Measurements from ENCODE around the gene LIN7C.
"Not testable (repeated sequence)": the region's sequence is repeated elsewhere in the genome, so short reads cannot be mapped to it uniquely, and the experiment has no call there.

LIN7C gene

GRCh38 chr11:27524155-27524554 is 17.6 kb upstream of the LIN7C start:
- Mint-ChIP-seq H3K27ac (no peak overlapping the region), H3K36me3 (ENCODE audit: low read depth) (no peaks in the 10 kb centered on the region), H3K4me1 (ENCODE audit: low read depth) (no peaks in the 10 kb centered on the region), H3K27me3 (no peaks in the 10 kb centered on the region), H3K4me3 (no peak overlapping the region), H3K9me3 (no peaks in the 10 kb centered on the region)
- intact Hi-C loops (cut with micrococcal nuclease) = no loop called here

GRCh38 chr11:27520226-27520625 is 13.7 kb upstream of the LIN7C start:
- no peaks in the 10 kb centered on the region for H3K4me1 Mint-ChIP-seq (ENCODE audit: low read depth)
- intact Hi-C loops (cut with micrococcal nuclease) = no loop called here

GRCh38 chr11:27518518-27518917 is 11.9 kb upstream of the LIN7C start:
- Mint-ChIP-seq H3K27ac (no peak overlapping the region), H3K27me3 (peaks cover 3% of the 10 kb centered on the region), H3K9me3 (no peaks in the 10 kb centered on the region), H3K4me3 (no peak overlapping the region), H3K4me1 (ENCODE audit: low read depth) (no peaks in the 10 kb centered on the region), H3K36me3 (ENCODE audit: low read depth) (no peaks in the 10 kb centered on the region)
- intact Hi-C loops (cut with micrococcal nuclease) = no loop called here

More at GRCh38 chr11:27520226-27520625, 13.7 kb upstream of the LIN7C start:
- Mint-ChIP-seq H3K9me3 (no peaks in the 10 kb centered on the region), H3K27ac (no peak overlapping the region), H3K27me3 (peaks cover 3% of the 10 kb centered on the region), H3K4me3 (no peak overlapping the region), H3K36me3 (ENCODE audit: low read depth) (no peaks in the 10 kb centered on the region)

- H3K27me3 Mint-ChIP-seq; H3K9me3 Mint-ChIP-seq; H3K27ac Mint-ChIP-seq; H3K4me1 Mint-ChIP-seq (ENCODE audit: low read depth); H3K4me3 Mint-ChIP-seq; H3K36me3 Mint-ChIP-seq (ENCODE audit: low read depth); intact Hi-C loops (cut with micrococcal nuclease): not testable (repeated sequence)
Observed at GRCh38 chr11:27517490-27517889, 10.9 kb upstream of the LIN7C start.

GRCh38 chr11:27514558-27514957 is 8.0 kb upstream of the LIN7C start:
- peaks cover 3% of the 10 kb centered on the region for H3K27me3 Mint-ChIP-seq
- H3K4me3 Mint-ChIP-seq = no peak overlapping the region
- peaks cover 5% of the 10 kb centered on the region for H3K4me1 Mint-ChIP-seq (ENCODE audit: low read depth)
- intact Hi-C loops (cut with micrococcal nuclease) = no loop called here
- H3K27ac Mint-ChIP-seq = no peak overlapping the region
- H3K36me3 Mint-ChIP-seq (ENCODE audit: low read depth) = no peaks in the 10 kb centered on the region
- H3K9me3 Mint-ChIP-seq = no peaks in the 10 kb centered on the region

- intact Hi-C loops (cut with micrococcal nuclease) = no loop called here
- Mint-ChIP-seq H3K9me3 (no peaks in the 10 kb centered on the region), H3K27me3 (peaks cover 3% of the 10 kb centered on the region), H3K4me3 (no peak overlapping the region), H3K4me1 (ENCODE audit: low read depth) (peaks cover 9% of the 10 kb centered on the region), H3K27ac (no peak overlapping the region), H3K36me3 (ENCODE audit: low read depth) (no peaks in the 10 kb centered on the region)
Observed at GRCh38 chr11:27514076-27514475, 7.5 kb upstream of the LIN7C start.

GRCh38 chr11:27513389-27513788 is 6.8 kb upstream of the LIN7C start:
- intact Hi-C loops (cut with micrococcal nuclease) = no loop called here
- H3K27ac Mint-ChIP-seq = no peak overlapping the region
- H3K4me3 Mint-ChIP-seq = no peak overlapping the region
- H3K27me3 Mint-ChIP-seq = peaks cover 3% of the 10 kb centered on the region
- no peaks in the 10 kb centered on the region for H3K9me3 Mint-ChIP-seq
- H3K4me1 Mint-ChIP-seq (ENCODE audit: low read depth) = peaks cover 16% of the 10 kb centered on the region
- H3K36me3 Mint-ChIP-seq (ENCODE audit: low read depth) = no peaks in the 10 kb centered on the region

- peaks cover 27% of the 10 kb centered on the region for H3K4me1 Mint-ChIP-seq (ENCODE audit: low read depth)
- H3K9me3 Mint-ChIP-seq = no peaks in the 10 kb centered on the region
- no peaks in the 10 kb centered on the region for H3K27me3 Mint-ChIP-seq
- intact Hi-C loops (cut with micrococcal nuclease) = no loop called here
- no peak overlapping the region for H3K27ac Mint-ChIP-seq
- no peak overlapping the region for H3K4me3 Mint-ChIP-seq
- H3K36me3 Mint-ChIP-seq (ENCODE audit: low read depth) = no peaks in the 10 kb centered on the region
Observed at GRCh38 chr11:27512238-27512637, 5.7 kb upstream of the LIN7C start.

GRCh38 chr11:27509908-27510307 is 3.3 kb upstream of the LIN7C start:
- Mint-ChIP-seq H3K36me3 (ENCODE audit: low read depth) (peaks cover 13% of the 10 kb centered on the region), H3K4me1 (ENCODE audit: low read depth) (peaks cover 32% of the 10 kb centered on the region), H3K4me3 (no peak overlapping the region), H3K9me3 (no peaks in the 10 kb centered on the region), H3K27me3 (no peaks in the 10 kb centered on the region), H3K27ac (no peak overlapping the region)
- intact Hi-C loops (cut with micrococcal nuclease) = no loop called here

GRCh38 chr11:27507557-27508322 is 1.2 kb upstream of the LIN7C start:
- Mint-ChIP-seq H3K27me3 (no peaks in the 10 kb centered on the region), H3K4me3 (peak overlapping the region; percentile 15), H3K27ac (peak overlapping the region; percentile 97), H3K9me3 (no peaks in the 10 kb centered on the region), H3K36me3 (ENCODE audit: low read depth) (peaks cover 18% of the 10 kb centered on the region), H3K4me1 (ENCODE audit: low read depth) (peaks cover 38% of the 10 kb centered on the region)
- intact Hi-C loops (cut with micrococcal nuclease) = loop anchor here (2.0 kb wide), 2 partner anchors 35 to 145 kb away; partner anchors contain the start of genes CCDC34 and LGR4

- H3K36me3 Mint-ChIP-seq (ENCODE audit: low read depth) = peaks cover 27% of the 10 kb centered on the region
- no peaks in the 10 kb centered on the region for H3K9me3 Mint-ChIP-seq
- H3K27ac Mint-ChIP-seq = peak overlapping the region; percentile 97
- H3K4me3 Mint-ChIP-seq = peak overlapping the region; percentile 98
- intact Hi-C loops (cut with micrococcal nuclease) = loop anchor here (2.0 kb wide), 2 partner anchors 33 to 143 kb away; partner anchors contain the start of genes CCDC34 and LGR4
- H3K27me3 Mint-ChIP-seq = no peaks in the 10 kb centered on the region
- peaks cover 38% of the 10 kb centered on the region for H3K4me1 Mint-ChIP-seq (ENCODE audit: low read depth)
Observed at GRCh38 chr11:27505781-27506180, 788 bp downstream of the LIN7C start.

GRCh38 chr11:27504205-27504604 is 2.4 kb downstream of the LIN7C start:
- intact Hi-C loops (cut with micrococcal nuclease) = loop anchor here (5.0 kb wide), 1 partner anchor 1207 kb away; no protein-coding TSS in a partner anchor
- no peak overlapping the region for H3K4me3 Mint-ChIP-seq
- H3K27ac Mint-ChIP-seq = no peak overlapping the region
- H3K4me1 Mint-ChIP-seq (ENCODE audit: low read depth) = peaks cover 30% of the 10 kb centered on the region
- H3K36me3 Mint-ChIP-seq (ENCODE audit: low read depth) = peaks cover 43% of the 10 kb centered on the region
- H3K27me3 Mint-ChIP-seq = no peaks in the 10 kb centered on the region
- H3K9me3 Mint-ChIP-seq = no peaks in the 10 kb centered on the region

GRCh38 chr11:27501100-27501499 is 5.5 kb downstream of the LIN7C start:
- Mint-ChIP-seq H3K27ac (no peak overlapping the region), H3K4me1 (ENCODE audit: low read depth) (peaks cover 10% of the 10 kb centered on the region), H3K36me3 (ENCODE audit: low read depth) (peaks cover 39% of the 10 kb centered on the region), H3K9me3 (no peaks in the 10 kb centered on the region), H3K4me3 (no peak overlapping the region), H3K27me3 (no peaks in the 10 kb centered on the region)
- intact Hi-C loops (cut with micrococcal nuclease) = loop anchor here (5.0 kb wide), 1 partner anchor 1204 kb away; no protein-coding TSS in a partner anchor

GRCh38 chr11:27497911-27498310 is 8.7 kb downstream of the LIN7C start:
- Mint-ChIP-seq H3K27ac (no peak overlapping the region), H3K27me3 (no peaks in the 10 kb centered on the region), H3K4me1 (ENCODE audit: low read depth) (no peaks in the 10 kb centered on the region), H3K36me3 (ENCODE audit: low read depth) (peaks cover 56% of the 10 kb centered on the region), H3K9me3 (no peaks in the 10 kb centered on the region), H3K4me3 (no peak overlapping the region)
- intact Hi-C loops (cut with micrococcal nuclease) = no loop called here

Data from dendritic cell treated with granulocyte-macrophage colony-stimulating factor and Interleukin-4, amounts not matched to agents 40 ng/mL and 50 ng/mL, for 4 days (primary cell).